ENCODE data around the gene ZNF512B.

DNA sequence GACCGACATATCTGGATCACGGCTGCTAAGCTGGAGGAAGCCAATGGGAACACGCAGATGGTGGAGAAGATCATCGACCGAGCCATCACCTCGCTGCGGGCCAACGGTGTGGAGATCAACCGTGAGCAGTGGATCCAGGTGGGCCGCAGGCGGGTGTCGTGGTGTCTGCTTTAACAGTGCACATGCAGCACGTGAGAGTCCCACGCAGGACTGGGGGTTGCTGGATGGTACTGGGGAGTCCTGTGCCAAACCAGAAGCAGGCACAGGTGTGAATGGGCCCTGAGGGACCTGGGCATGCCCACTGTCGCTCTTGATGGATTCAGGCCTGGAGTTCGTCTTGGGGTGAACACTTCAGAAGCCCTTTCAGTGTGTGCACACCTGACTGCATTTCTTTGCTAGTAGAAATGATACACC is 41.6 kb upstream of the ZNF512B start:
- TF ChIP-seq POLR2A (IDR thresholded peaks at IDR 0.05; ENCODE audit: low read depth, low read length) (no peak), POLR2AphosphoS5 (IDR thresholded peaks at IDR 0.05; ENCODE audit: low read depth, low read length) (no peak), TAF1 (IDR thresholded peaks at IDR 0.05; ENCODE audit: borderline replicate concordance, low read depth, low read length) (no peak)

Data from GM12892 (cell line).